Urothelium cell line (cell line): ENCODE results near the gene BST1.
"Not testable (repeated sequence)": the region's sequence is repeated elsewhere in the genome, so short reads cannot be mapped to it uniquely, and the experiment has no call there.

Experiments
- DNase-seq: peaks from one replicate; pipeline ENCODE4 v3.0.0; 2011; ENCODE audit warnings: low spot score, mixed read lengths
- FAIRE-seq: peaks from 2 replicates; lab custom pipeline; 2011; peaks lifted over from hg19 to GRCh38; lab: Jason Lieb, UNC

BST1 gene

DNA sequence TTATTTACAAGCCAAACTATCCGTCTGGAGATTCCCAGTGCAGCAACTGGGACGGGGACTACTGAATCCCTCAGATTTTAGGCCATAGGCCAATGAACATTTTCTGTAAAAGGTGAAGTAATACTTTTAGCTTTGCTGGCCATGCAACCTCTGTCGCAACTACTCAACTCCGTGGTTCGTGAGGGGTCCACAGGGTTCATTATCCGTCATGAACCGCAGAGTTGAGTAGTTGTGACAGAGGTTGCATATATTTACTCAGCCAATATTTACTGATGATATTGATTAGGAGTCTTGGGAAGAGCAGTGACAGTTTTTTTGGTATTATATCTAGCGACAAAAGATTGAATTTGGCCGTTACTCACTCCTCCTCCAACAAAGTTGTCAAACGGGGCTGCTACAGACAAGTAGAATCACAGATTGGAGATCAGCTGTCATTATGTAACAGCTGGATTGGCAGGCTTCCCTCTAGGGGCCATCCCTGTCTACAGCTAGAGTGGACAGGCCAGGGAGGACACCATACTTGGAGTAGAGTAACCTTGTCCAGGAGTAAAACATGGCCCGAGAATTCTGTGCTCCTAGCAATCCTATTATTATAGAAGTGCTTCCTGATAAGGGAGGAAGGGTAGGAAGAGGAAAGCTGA is 38.0 kb downstream of the BST1 start:
- DNase-seq = no peak
- no peak for FAIRE-seq

DNA sequence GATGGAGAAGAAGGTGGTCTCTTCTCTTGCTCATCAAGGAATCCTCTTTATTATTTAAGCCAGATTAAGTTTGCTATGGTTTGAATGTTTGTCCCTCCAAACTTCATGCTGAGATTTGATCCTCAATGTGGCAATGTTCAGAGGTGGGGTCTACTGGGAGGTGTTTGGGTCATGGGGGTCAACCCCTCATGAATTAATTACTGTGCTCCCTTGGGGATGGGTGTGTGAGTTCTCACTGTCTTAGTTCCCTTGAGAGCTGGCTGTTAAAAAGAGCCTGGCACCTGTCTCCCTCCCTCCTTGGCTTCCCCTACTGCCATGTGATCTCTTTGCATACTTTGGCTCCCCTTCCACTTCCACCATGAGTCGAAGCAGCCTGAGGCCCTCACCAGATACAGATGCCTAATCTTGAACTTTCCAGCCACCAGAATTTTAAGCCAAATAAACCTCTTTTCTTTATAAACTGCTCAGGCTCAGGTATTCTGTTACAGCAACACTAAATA is 39.3 kb downstream of the BST1 start:
- no peak for FAIRE-seq
- no peak for DNase-seq

DNA sequence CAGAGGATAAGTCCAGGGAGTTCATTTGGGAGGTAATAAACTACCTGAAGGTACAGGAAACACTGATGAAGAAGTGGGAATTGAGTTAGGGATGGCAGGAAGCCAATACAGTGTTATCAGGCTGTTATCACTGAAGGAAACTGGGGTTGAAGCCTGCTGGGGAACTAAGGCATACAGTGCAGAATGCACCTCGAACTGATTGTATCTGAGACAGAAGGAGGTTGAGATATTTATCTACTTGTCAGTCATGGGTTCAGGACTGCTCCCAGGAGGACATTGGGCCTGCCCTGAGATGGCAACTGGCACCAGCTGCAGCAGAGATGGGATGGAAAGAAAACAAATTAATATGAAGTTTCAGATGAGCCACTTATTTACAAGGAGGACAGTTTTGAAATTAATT is 39.8 kb downstream of the BST1 start:
- no peak for FAIRE-seq
- no peak for DNase-seq

DNA sequence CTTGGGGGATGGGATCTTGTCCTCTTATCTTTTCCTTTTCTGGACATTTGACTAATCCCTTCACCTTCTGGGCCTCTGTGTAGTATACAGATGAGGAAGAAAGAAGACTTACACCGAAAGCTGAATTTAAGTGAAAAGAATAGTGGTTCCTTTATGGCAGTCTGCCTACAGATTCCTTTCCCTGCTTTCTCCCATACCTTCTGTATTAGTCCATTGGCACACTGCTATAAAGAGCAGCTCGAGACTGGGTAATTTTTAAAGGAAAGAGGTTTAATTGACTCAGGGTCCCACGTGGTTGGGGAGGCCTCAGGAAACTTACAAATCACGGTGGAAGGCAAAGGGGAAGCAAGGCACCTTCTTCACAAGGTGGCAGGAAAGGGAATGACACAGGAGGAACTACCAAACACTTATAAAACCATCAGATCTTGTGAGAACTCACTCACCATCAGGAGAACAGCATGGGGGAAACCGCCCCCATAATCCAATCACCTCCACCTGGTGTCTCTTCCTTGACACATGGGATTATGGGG is 41.2 kb downstream of the BST1 start:
- DNase-seq (no peak), FAIRE-seq (no peak)

DNA sequence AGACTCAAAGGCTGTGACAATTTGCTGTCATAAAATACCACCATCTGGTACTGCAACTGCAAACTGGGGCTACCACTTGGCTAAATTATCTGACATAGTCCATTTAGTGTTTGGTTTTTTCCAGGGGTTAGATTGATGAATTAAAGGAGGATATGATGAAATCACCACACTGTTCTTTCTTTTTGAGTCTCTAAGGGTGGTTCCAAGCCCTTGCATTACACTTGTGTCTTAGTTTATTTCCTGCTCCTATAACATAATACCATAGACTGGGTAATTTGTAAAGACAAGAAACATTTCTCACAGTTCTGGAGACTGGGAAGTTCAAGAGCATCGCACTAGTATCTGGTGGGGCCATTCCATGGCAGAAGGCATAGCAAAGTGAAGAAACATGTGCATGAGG is 43.2 kb downstream of the BST1 start:
- FAIRE-seq = no peak
- DNase-seq = no peak

DNA sequence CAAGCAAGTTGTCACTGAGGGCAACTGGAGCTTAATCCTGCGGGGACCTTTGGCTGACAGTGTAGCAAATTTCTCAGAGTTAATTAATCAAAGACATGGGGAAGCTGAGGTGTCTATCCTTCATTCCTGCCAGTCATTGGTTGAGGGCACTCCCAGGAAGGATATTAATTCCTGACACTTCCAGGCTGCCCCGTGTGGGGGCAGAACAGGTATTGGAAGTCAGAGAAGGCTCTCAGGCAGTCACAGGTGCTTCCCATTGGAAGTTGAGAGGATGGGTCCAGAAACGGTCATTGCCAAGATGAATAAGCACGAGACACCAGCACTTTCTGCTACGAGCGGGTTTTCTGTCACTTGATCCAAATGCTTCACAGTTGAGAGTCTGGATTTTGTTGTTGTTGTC is 46.1 kb downstream of the BST1 start:
- DNase-seq = no peak
- FAIRE-seq = no peak

DNA sequence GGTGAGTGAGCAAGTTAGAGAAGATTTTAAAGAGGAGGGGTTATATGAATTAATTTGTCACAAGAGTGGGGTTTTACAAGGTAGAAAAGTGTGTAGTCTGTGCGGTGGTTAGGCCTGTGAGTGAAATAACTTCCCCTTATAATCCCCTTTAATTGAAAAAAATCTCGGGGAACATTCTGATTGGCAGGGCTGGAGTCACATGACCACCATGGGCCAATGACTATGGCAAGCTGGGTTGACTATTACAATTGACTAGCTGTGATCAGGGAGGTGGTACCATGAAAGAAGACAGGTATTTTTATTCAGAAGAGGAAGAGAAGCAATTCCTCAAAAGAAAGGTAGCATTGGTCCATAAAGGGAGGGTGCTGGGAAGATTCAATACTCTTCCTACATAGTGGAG is 48.3 kb downstream of the BST1 start:
- DNase-seq (no peak), FAIRE-seq (no peak)

DNA sequence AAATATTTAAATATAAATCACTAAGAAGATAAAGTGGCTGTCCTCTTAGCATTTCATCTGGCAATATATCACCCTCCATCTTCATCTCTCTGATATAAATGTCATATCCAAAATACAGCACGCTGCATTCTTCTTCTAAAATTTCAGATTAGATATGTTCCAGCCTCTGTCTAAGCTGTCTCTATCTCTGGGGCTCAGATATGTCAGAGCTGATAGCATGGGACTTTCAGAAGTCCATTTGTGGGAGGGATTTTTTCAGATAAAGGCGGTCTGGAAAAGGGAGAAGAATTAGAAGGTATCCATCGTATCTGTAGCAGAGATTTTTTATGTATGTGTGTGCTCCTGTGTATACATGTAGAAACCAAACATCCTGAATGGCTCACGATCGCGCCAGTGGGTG is 50.2 kb downstream of the BST1 start:
- no peak for DNase-seq
- FAIRE-seq = no peak

DNA sequence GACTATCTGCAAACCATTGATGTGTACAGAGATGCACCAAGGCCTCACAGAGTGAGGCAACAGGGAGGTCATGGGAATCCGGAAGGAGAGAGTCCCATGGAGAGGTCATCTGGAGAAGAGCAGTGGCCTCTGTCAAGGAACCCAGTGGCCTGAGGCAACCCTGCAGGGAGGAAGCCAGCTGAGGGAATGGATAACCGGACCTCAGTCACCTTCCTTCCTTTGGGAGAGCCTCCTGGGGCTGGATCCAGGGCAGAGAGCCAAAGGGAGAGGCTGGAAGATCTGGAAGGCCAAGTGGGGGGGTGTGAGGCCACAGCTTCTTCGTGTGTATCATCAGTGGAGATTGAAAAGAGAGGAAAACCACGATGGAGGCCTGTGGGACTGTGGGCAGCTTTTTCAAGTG is 50.9 kb downstream of the BST1 start:
- DNase-seq (no peak), FAIRE-seq (no peak)

DNA sequence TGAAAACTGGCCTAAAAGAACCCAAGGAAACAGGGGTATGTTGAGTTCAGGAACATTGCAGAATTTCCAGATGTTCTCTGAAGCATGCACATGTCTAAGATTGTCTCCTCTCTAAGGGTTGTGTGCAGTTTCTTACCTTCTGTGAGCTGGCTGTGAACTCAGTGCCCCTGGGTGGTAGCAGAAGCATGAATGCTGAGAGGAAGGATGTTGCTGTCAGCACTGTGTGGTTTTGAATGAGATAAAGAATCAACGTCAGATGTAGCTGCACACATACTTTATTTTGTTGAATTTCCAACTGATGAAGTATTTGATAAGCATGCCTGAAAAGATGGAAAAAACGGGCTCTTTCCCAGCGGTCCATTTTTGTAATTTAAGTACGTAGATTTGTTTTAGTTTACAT is 51.5 kb downstream of the BST1 start:
- DNase-seq (no peak), FAIRE-seq (no peak)

DNA sequence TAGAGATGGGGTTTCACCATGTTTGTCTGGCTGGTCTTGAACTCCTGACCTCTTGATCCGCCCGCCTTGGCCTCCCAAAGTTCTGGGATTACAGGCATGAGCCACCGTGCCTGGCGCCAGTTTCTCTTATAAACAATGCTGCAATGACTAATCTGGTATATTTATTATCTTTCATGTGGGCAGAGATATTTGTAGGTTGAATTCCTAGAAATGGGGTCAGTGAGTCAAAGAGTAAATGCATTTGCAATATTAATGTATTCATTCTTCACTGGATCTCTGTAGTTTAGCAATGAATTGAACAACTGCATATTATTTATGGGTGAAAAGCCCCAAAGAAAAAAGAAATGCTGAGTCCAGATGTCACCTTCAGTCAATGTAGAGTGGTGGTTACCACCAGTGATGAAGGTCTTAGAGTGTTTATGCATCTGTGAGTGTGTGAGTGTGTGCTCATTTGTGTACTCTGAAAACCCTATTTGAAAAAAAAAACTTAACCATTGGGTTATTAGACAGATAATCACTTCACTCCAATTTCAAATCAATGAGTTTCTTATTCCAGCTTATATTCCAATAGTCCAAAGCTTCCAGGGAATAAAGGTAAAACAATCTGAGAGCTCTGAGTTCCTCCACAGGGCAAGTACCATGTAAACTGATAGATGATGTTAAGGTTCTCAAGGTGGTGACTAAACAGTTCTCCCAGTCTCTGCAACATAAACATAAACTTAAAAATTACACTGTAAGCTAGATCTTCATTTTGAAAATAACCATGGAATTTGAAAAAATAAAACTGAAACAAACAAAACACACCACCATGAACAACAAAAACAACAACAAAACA is 52.7 kb downstream of the BST1 start:
- no peak for DNase-seq
- no peak for FAIRE-seq

DNA sequence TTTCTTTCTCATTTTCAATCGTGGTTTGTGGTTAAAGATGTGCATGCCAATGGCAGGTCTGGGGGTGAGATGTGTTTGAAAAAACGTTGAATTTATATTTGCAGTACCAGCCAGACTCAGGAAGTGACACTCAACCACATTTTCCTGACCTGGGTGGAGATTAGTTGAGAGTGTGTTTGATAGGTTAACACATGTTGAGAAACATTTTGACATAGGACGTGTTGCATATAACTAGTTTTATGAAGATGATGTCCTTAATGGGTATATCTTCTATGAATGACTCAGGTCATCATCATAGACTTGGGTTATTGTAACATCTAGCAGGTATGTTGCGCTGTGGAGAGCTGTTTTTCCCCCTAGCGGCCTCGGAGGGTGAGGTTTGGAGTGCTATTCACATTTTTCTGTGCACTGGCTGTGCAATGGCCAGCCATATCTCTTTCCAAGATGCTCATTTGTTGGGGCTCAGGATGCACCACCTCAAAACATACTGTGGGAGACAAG is 53.5 kb downstream of the BST1 start:
- peak; percentile 37 for DNase-seq
- no peak for FAIRE-seq

DNA sequence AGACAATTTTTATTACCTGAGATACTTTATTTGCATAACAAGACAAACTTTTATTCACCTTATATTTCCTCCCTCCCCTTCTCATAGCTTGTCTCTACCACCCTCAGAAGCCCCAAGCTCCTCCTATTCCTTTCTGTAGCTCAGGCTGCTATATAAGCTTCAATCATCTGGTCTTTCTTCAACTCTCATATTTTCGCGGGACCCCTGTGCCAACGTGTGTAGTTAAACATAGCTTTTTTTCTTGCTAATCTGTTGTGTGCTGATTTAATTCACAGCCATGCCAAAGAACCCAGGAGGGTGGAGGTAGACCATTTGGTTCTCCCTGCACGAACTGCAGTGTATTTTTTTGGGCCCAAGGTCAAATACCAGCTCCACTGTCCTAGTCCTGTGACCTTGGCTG is 54.2 kb downstream of the BST1 start:
- no peak for FAIRE-seq
- DNase-seq = no peak

DNA sequence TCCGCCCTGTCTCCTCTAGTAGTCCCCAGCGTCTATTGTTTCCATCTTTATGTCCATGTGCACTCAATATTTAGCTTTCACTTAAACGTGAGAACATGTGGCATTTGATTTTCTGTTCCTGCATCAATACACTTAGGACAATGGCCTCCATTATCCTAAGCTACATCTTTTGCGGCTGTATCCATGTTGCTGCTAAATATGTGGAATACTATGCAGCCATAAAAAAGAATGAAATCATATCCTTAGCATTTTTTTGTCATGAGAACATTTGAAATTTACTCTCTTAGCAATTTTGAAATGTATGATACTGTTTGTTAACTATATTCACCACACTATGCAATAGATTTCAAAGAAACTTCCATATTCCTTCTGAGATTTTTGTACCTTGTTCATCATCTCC is 55.4 kb downstream of the BST1 start:
- FAIRE-seq (no peak), DNase-seq (no peak)

DNA sequence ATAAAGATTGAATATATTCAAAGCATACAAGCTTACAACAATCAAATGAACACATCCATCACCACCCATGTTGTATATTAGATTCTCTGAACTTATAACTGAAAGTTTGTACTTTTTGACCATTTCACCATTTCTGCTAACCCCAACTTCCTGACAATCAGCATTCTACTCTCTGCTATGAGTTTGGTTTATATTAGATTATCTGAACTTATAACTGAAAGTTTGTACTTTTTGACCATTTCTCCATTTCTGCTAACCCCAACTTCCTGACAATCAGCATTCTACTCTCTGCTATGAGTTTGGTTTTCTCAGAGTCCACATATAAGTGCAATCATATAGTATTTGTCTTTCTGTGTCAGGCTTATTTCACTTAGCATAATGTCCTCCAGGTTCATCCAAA is 59.6 kb downstream of the BST1 start:
- not testable (repeated sequence) for DNase-seq, FAIRE-seq

DNA sequence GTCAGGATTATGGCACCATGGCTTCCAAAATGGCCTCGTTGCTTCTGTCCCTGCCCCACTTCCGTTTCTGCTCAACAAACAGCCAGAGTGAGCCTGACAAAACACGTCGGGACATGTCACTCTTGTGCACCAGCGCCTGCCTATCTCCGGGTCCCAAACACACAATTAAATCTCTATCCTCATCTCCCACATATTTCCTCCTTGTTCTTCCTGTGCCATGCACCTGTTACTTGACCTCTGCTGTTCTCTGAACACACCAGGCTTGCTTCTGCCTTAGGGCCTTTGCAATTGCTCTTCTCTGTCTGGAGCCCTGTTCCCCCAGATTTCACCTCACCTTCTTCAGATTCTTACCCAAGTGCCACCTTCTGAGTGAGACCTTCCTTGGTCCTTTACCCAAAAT is 62.5 kb downstream of the BST1 start:
- FAIRE-seq (no peak), DNase-seq (no peak)

DNA sequence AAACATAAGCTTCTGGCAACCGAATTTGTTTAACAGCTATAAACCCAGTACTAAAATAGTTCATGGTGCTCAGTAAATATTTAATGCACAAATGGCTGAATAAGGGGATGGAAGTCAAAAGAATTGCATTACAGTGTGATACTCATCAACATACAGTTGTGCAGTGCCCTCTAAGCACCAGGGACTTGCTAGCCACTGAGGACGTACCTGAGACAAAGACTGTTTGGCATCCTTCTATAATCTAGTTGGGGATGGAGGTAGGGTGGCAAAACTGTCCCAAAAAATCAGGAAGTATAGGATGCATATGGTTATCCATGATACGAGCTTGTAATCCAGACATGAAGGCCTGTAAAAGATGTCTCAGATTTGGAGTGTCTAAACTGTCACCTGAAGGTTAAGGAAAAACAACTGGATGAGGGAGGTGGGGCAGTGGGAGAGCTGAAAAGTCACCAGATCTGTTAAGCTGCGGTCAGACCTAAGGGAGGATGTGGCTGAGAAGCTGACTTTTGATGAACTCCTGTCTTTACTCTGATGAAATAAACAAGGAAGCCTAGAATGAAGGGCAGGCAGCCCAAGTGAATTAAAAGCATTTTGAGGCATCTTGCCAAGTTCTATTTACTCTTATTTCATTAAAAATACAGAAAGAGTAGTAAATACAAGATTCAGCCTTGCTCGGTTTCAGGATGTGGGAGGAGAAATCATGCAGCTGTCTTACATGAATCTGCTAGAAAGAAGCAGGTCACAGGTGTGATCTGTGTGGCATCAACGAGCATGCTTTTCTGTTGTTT is 63.2 kb downstream of the BST1 start:
- DNase-seq (no peak), FAIRE-seq (no peak)

DNA sequence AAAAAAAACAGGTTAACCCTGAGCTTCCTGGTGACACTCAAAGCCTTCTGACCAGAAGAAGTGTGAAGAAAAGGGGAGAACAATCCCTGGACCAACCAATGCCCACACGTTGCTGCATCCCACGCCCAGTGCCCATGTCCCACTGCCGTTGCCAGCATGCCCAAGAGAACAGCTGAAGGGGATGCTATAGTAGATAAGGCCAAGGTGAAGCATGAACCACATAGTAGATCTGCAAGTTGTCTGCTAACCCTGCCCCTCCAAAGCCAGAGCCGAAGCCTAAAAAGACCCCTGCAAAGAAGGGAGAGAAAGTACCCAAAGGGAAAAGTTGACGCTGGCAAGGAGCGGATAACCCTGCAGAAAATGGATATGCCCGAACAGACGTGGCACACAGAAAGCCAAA is 64.0 kb downstream of the BST1 start:
- no peak for FAIRE-seq
- no peak for DNase-seq

DNA sequence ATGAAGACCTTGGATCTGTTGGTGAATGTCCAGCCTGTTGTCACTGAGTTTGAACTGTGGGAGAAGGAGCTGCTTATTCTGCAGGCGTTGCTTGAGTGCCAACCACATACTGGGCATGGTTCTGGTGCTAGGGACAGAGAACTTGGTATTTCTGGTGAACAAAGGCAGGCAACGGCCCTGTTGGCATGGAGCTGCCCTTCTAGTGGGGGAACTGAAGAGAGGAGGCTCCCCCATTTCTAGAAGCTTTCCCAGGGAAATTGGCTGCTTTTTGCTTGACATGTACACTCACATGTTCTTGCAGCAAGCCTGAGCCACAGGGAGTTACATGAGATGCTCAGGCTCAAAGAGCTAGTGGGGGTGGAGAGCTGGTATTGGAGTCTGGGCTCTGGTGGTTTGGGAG is 66.3 kb downstream of the BST1 start:
- DNase-seq (no peak), FAIRE-seq (no peak)

DNA sequence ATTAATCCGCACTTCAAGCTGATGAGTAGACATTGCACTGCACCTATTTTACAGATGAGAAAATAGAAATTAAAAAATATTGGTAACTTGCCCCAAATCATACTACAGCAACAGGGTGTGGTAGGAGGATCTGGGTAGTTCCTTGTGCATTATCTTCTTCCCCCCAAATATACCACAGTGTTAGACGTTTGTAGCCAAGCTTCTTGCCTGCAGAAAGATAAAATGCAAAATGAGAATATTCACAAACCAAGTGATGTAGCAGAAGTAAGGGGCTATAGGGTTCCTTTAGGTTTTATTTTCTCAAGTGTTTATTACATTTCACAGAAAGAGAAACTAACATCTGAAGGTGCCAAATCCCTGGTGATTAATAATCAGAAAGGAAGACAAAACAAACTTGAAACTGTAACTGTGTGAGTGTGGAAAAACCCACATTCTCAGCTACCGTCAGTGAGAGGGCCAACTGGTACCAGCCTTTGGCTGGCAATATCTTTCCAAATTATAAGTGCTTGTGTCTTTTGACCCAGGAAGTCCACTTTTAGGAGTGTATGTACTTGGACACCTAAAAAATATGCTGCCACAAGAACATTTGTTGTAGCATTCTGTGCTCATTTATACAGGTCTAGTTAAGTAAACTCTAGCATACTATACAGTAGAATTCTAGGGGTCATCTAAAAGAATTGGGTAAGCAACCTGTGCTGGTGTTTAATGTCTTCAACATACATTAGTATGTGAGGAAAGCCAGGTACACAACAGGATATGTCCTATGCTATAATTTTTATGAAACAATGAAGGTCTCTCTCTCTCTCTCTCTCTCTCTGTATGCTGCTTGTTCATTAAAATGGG is 68.6 kb downstream of the BST1 start:
- DNase-seq = no peak
- no peak for FAIRE-seq
